UCSD-AML1 (cell line): ENCODE data around the gene DDX5.

Experiments used
- DNase-seq: peaks from one replicate; lab custom pipeline; 2025; ENCODE audit not compliant: unreplicated experiment; lab: John Stamatoyannopoulos, UW

DDX5 gene

GRCh38 chr17:64449545-64449944 lies 56.5 kb downstream of the DDX5 start:
- DNase-seq, result no peak

GRCh38 chr17:64448665-64449512 lies 57.2 kb downstream of the DDX5 start, which contains the start of gene MILR1:
Gene MILR1, plus strand, starts transcription at chr17:64449115. Its CDS starts 54 bp downstream, at chr17:64449169.
- DNase-seq, result peak; percentile 42
